HCT116 (cell line): ENCODE measurements around the gene ALCAM. TPM values are rescaled to one million over a fixed set of nuclear protein-coding genes. Genes with fewer than 3 reads are reported as not detected.

Experiments used
- ATAC-seq: fragments of 200-7000 bp; cut with Tn5 transposase; 2 replicates; pipeline ENCODE4 v1.9.1; 2020; ENCODE audit warnings: mild to moderate bottlenecking, moderate library complexity
- BruUV-seq: library from RNA; stranded (reverse); fragments of 400-500 nt; replicated peaks from 2 replicates; lab custom pipeline; 2021; lab: Mats Ljungman, UMichigan
- CTCF ChIA-PET: fragments of 300-600 bp; sonication (Branson Sonifier 250); formaldehyde crosslinking; loops from one replicate; lab custom pipeline; 2021; ENCODE audit warnings: antibody characterized with exemption; lab: Charles Lee
- POLR2A ChIA-PET: fragments of 300-600, 350-600 bp; sonication (Branson Sonifier 250); formaldehyde crosslinking; loops from one replicate; lab custom pipeline; 2021; ENCODE audit warnings: antibody characterized with exemption; lab: Charles Lee
- RAD21 ChIA-PET, 2 experiments: fragments of 300-600 bp; sonication (Branson Sonifier 250); formaldehyde crosslinking; loops; one replicate each; lab custom pipeline; 2023; ENCODE audit warnings: low total read pairs in 2 of 2; ENCODE audit not compliant: uncharacterized antibody in 2 of 2, unreplicated experiment in 2 of 2, low non-redundant PET in 1 of 2; lab: Charles Lee
- DNase-seq: peaks from one replicate; pipeline ENCODE4 v3.0.0-alpha.2; 2010; ENCODE audit warnings: low read depth, low spot score
- H2AFZ ChIP-seq: fragments of 200-600 bp; shearing (Covaris generic), sonication (generic); 2 replicates; pipeline ENCODE4 v1.6.1; 2017; ENCODE audit warnings: low read depth, mixed run types, mixed read lengths, antibody characterized with exemption, low read length; ENCODE audit not compliant: poor library complexity, severe bottlenecking
- H3K27ac ChIP-seq: 2 replicates; pipeline ENCODE4 v1.5.1; 2012; ENCODE audit warnings: low read depth, low read length
- H3K27me3 ChIP-seq: fragments of 200-600 bp; sonication (generic); 2 replicates; pipeline ENCODE4 v1.6.1; 2016; ENCODE audit warnings: mixed run types, low read length, mixed read lengths; ENCODE audit not compliant: insufficient read depth
- H3K36me3 ChIP-seq, 2 experiments: fragments of 200-500 bp in 1 of 2; fragments of 200-600 bp in 1 of 2; sonication (Bioruptor generic) in 1 of 2; sonication (generic) in 1 of 2; 2 replicates each; pipeline versions ENCODE4 v1.5.1 to v1.6.1; 2014 to 2016; ENCODE audit warnings: low read length in 2 of 2, inconsistent platforms in 1 of 2, mixed read lengths in 1 of 2, mixed run types in 1 of 2; ENCODE audit not compliant: insufficient read depth in 2 of 2, control insufficient read depth in 1 of 2
- H3K4me1 ChIP-seq, 2 experiments: fragments of 200-600 bp in 1 of 2; sonication (generic) in 1 of 2; 2 replicates each; pipeline versions ENCODE4 v1.5.1 to v1.6.1; 2012 to 2017; ENCODE audit warnings: low read length in 2 of 2, inconsistent platforms in 1 of 2, mild to moderate bottlenecking in 1 of 2, mixed read lengths in 1 of 2, mixed run types in 1 of 2, moderate library complexity in 1 of 2; ENCODE audit not compliant: insufficient read depth in 2 of 2, control insufficient read depth in 1 of 2
- H3K4me2 ChIP-seq: fragments of 200-600 bp; sonication (generic); 2 replicates; pipeline ENCODE4 v1.6.1; 2017; ENCODE audit warnings: mixed run types, low read length, mixed read lengths
- H3K4me3 ChIP-seq, 2 experiments: fragments of 200-600 bp in 1 of 2; sonication (generic) in 1 of 2; replicated peaks in 1 of 2; 2 replicates each; pipeline ENCODE4 v1.5.1; 2011 to 2016; ENCODE audit warnings: low read length in 2 of 2, control low read depth in 1 of 2, low read depth in 1 of 2, mild to moderate bottlenecking in 1 of 2, mixed read lengths in 1 of 2, mixed run types in 1 of 2
- H3K79me2 ChIP-seq: fragments of 200-600 bp; sonication (generic); 2 replicates; pipeline ENCODE4 v1.6.1; 2017; ENCODE audit warnings: mild to moderate bottlenecking, mixed run types, low read length, moderate library complexity, mixed read lengths; ENCODE audit not compliant: insufficient read depth
- H3K9ac ChIP-seq: fragments of 200-600 bp; sonication (generic); 2 replicates; pipeline ENCODE4 v1.6.1; 2016; ENCODE audit warnings: low read length, mixed read lengths
- H3K9me2 ChIP-seq: fragments of 200-600 bp; sonication (generic), shearing (Covaris generic); 2 replicates; pipeline ENCODE4 v1.6.1; 2017; ENCODE audit warnings: mixed run types, mild to moderate bottlenecking, moderate library complexity; ENCODE audit not compliant: insufficient read depth
- H3K9me3 ChIP-seq, 2 experiments: fragments of 200-500 bp in 1 of 2; fragments of 200-600 bp in 1 of 2; sonication (Bioruptor generic) in 1 of 2; sonication (generic) in 1 of 2; 2 replicates each; pipeline ENCODE4 v1.6.1; 2014 to 2017; ENCODE audit warnings: low read length in 2 of 2, mixed read lengths in 2 of 2, inconsistent platforms in 1 of 2, low read depth in 1 of 2, mild to moderate bottlenecking in 1 of 2, mixed run types in 1 of 2, moderate library complexity in 1 of 2; ENCODE audit not compliant: control insufficient read depth in 1 of 2, insufficient read depth in 1 of 2
- H4K20me1 ChIP-seq: fragments of 200-600 bp; sonication (generic), shearing (Covaris generic); 2 replicates; pipeline ENCODE4 v1.6.1; 2017; ENCODE audit warnings: mixed run types, mild to moderate bottlenecking, moderate library complexity; ENCODE audit not compliant: insufficient read depth
- ELF1 ChIP-seq: IDR thresholded peaks from 2 replicates; pipeline ENCODE4 v1.6.1; 2012; ENCODE audit warnings: low read depth, borderline replicate concordance
- EZH2 ChIP-seq: fragments of 200-600 bp; sonication (generic); IDR thresholded peaks from 2 replicates; pipeline ENCODE4 v1.6.1; 2017; ENCODE audit warnings: antibody characterized with exemption, mixed run types
- EZH2phosphoT487 ChIP-seq: fragments of 200-600 bp; IDR thresholded peaks from 2 replicates; pipeline ENCODE4 v1.6.1; 2018; ENCODE audit warnings: antibody characterized with exemption, borderline replicate concordance
- FOSL1 ChIP-seq: IDR thresholded peaks from 2 replicates; pipeline ENCODE4 v1.6.1; 2012; ENCODE audit warnings: low read depth
- JUND ChIP-seq: IDR thresholded peaks from 2 replicates; pipeline ENCODE4 v1.6.1; 2012
- POLR2AphosphoS5 ChIP-seq: IDR thresholded peaks from 2 replicates; pipeline ENCODE4 v1.6.1; 2011; ENCODE audit warnings: mild to moderate bottlenecking, low read depth, low read length, moderate library complexity
- ZNF274 ChIP-seq: fragments of 200-500 bp; sonication (Bioruptor generic); IDR thresholded peaks from 2 replicates; pipeline ENCODE4 v1.6.1; 2014; ENCODE audit warnings: mild to moderate bottlenecking, low read depth, low read length, inconsistent platforms
- intact Hi-C: fragments of 100-400 bp; cut with micrococcal nuclease; formaldehyde crosslinking; loops from 2 replicates; pipeline ENCODE4 v1.10.0; 2022
- total RNA-seq: library from RNA; stranded (reverse); gene quantifications from one replicate; pipeline ENCODE4 v1.2.1, GENCODE V29; 2021; ENCODE audit not compliant: unreplicated experiment
- TF ChIP-seq, protein P1 (sequence below): IDR thresholded peaks from 2 replicates; pipeline ENCODE4 v1.6.1; 2011; ENCODE audit warnings: mild to moderate bottlenecking, low read length, moderate library complexity; ENCODE audit not compliant: insufficient replicate concordance; ENCODE audit errors: extremely low read depth
- TF ChIP-seq, protein P2 (sequence below), 3 experiments: fragments of 200-600 bp in 1 of 3; sonication (generic) in 1 of 3; IDR thresholded peaks in 2 of 3; conservative IDR thresholded peaks in 1 of 3; 2 replicates each; pipeline ENCODE4 v1.5.1; 2012 to 2017; ENCODE audit warnings: low read depth in 2 of 3, low read length in 2 of 3, antibody characterized with exemption in 1 of 3, borderline replicate concordance in 1 of 3, control low read depth in 1 of 3, mild to moderate bottlenecking in 1 of 3, mixed read lengths in 1 of 3, mixed run types in 1 of 3, moderate library complexity in 1 of 3; ENCODE audit not compliant: insufficient read depth in 1 of 3

Gene ALCAM
- total RNA-seq, 1 experiment from 2014 or later: 56.7 TPM

GRCh38 chr3:105608623-105609022, 241.9 kb downstream of the ALCAM start:
- no peaks in the 10 kb centered on the region for H3K9me3 ChIP-seq
- no peak overlapping the region for H2AFZ ChIP-seq
- no peaks in the 10 kb centered on the region for H4K20me1 ChIP-seq
- no peaks in the 10 kb centered on the region for H3K27me3 ChIP-seq
- no peaks in the 10 kb centered on the region for H3K9me2 ChIP-seq
- no peak overlapping the region for H3K4me3 ChIP-seq
- no peak overlapping the region for H3K4me2 ChIP-seq
- no peaks in the 10 kb centered on the region for H3K79me2 ChIP-seq
- H3K9ac ChIP-seq: no peak overlapping the region
- H3K36me3 ChIP-seq: no peaks in the 10 kb centered on the region
- DNase-seq: no peak
- CTCF ChIA-PET: no interaction called here
- H3K4me1 ChIP-seq: peaks cover 13% of the 10 kb centered on the region in 2 experiments
- H3K27ac ChIP-seq: no peak overlapping the region
- POLR2A ChIA-PET: no interaction called here
- no TSS peak for BruUV-seq
- intact Hi-C loops: no loop called here
- TF ChIP-seq, protein P1, sequence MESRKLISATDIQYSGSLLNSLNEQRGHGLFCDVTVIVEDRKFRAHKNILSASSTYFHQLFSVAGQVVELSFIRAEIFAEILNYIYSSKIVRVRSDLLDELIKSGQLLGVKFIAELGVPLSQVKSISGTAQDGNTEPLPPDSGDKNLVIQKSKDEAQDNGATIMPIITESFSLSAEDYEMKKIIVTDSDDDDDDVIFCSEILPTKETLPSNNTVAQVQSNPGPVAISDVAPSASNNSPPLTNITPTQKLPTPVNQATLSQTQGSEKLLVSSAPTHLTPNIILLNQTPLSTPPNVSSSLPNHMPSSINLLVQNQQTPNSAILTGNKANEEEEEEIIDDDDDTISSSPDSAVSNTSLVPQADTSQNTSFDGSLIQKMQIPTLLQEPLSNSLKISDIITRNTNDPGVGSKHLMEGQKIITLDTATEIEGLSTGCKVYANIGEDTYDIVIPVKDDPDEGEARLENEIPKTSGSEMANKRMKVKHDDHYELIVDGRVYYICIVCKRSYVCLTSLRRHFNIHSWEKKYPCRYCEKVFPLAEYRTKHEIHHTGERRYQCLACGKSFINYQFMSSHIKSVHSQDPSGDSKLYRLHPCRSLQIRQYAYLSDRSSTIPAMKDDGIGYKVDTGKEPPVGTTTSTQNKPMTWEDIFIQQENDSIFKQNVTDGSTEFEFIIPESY: no peak
- TF ChIP-seq FOSL1 (no peak), EZH2 (no peak)
- TF ChIP-seq, all 23 proteins: peak for 0
- RAD21 ChIA-PET: interaction anchor here in 1 of 2 experiments (0.7 kb wide), 1 partner anchor 514 kb away, joined by 3 read pairs; no protein-coding TSS in a partner anchor
- ATAC-seq: no peak

GRCh38 chr3:105610473-105610872, 243.8 kb downstream of the ALCAM start:
- no peak for TF ChIP-seq ELF1
- TF ChIP-seq, protein P2, sequence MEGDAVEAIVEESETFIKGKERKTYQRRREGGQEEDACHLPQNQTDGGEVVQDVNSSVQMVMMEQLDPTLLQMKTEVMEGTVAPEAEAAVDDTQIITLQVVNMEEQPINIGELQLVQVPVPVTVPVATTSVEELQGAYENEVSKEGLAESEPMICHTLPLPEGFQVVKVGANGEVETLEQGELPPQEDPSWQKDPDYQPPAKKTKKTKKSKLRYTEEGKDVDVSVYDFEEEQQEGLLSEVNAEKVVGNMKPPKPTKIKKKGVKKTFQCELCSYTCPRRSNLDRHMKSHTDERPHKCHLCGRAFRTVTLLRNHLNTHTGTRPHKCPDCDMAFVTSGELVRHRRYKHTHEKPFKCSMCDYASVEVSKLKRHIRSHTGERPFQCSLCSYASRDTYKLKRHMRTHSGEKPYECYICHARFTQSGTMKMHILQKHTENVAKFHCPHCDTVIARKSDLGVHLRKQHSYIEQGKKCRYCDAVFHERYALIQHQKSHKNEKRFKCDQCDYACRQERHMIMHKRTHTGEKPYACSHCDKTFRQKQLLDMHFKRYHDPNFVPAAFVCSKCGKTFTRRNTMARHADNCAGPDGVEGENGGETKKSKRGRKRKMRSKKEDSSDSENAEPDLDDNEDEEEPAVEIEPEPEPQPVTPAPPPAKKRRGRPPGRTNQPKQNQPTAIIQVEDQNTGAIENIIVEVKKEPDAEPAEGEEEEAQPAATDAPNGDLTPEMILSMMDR (IDR thresholded peaks at IDR 0.05 in 2 of 3, conservative IDR thresholded peaks at IDR 0.05 in 1 of 3; ENCODE audit: borderline replicate concordance in 1 of 3, insufficient read depth in 1 of 3, low read depth in 2 of 3, low read length in 2 of 3): no peak
- TF ChIP-seq EZH2phosphoT487: no peak
- TF ChIP-seq POLR2AphosphoS5: no peak
- no peak for TF ChIP-seq ZNF274
- TF ChIP-seq JUND: no peak
- TF ChIP-seq, all 23 proteins: peak for 0
- BruUV-seq: no TSS peak
- Histone ChIP-seq H3K4me1 (peaks cover 13% of the 10 kb centered on the region in 2 experiments), H3K27me3 (no peaks in the 10 kb centered on the region), H3K27ac (no peak overlapping the region), H3K4me3 (no peak overlapping the region), H2AFZ (no peak overlapping the region), H3K9me3 (no peaks in the 10 kb centered on the region), H3K36me3 (no peaks in the 10 kb centered on the region), H3K4me2 (no peak overlapping the region), H3K9me2 (no peaks in the 10 kb centered on the region), H3K9ac (no peak overlapping the region), H4K20me1 (no peaks in the 10 kb centered on the region), H3K79me2 (no peaks in the 10 kb centered on the region)
- ChIA-PET POLR2A (no interaction called here), CTCF (no interaction called here), RAD21 (no interaction called here)
- intact Hi-C loops: no loop called here
- no peak for DNase-seq
- ATAC-seq: no peak
